ENCODE results near the gene ARHGEF25. TPM values are rescaled to one million over a fixed set of nuclear protein-coding genes. Genes with fewer than 3 reads are reported as not detected.
A peak's percentile ranks its signal among the peaks of the same experiment; 100 is the strongest.

ARHGEF25 gene
- total and polyA plus RNA-seq, 11 donors: 5.5 to 20.3 (median 10.1) TPM

- no peak overlapping the region for H3K27ac ChIP-seq
- 66 to 84% (median 81%) methylated on average over 4 of the region's 4 CpGs for WGBS, 4 donors
- no peak for TF ChIP-seq CTCF (IDR thresholded peaks at IDR 0.05)
- no peak for TF ChIP-seq POLR2A (IDR thresholded peaks at IDR 0.05)
Measured at GRCh38 chr12:57593187-57593586, 18.0 kb upstream of the ARHGEF25 start.

GRCh38 chr12:57600395-57600794 is 10.8 kb upstream of the ARHGEF25 start:
- no peaks in the 10 kb centered on the region for H3K27me3 ChIP-seq
- peaks cover 0 to 73% (median 65%) of the 10 kb centered on the region in 9 donors for H3K36me3 ChIP-seq
- no peak overlapping the region for H3K4me3 ChIP-seq
- H3K9me3 ChIP-seq: no peaks in the 10 kb centered on the region
- H3K4me1 ChIP-seq: peaks cover 0 to 21% (median 13%) of the 10 kb centered on the region in 12 donors
- intact Hi-C loops (cut with DNase I): no loop called here
- DNase-seq (no peak), ATAC-seq (no peak)
- 54 to 71% (median 65%) methylated on average over 2 of the region's 2 CpGs for WGBS, 4 donors
- TF ChIP-seq CTCF (IDR thresholded peaks at IDR 0.05): no peak
- no peak for TF ChIP-seq POLR2A (IDR thresholded peaks at IDR 0.05)
- H3K27ac ChIP-seq: no peak overlapping the region

More at GRCh38 chr12:57593187-57593586, 18.0 kb upstream of the ARHGEF25 start:
- Histone ChIP-seq H3K4me1 (peaks cover 0 to 27% (median 14%) of the 10 kb centered on the region in 12 donors), H3K27me3 (peaks cover 0 to 2% (median 0%) of the 10 kb centered on the region in 9 donors), H3K9me3 (no peaks in the 10 kb centered on the region), H3K4me3 (peak overlapping the region in 2 of 12 donors; percentile 26 to 91), H3K36me3 (peaks cover 0 to 44% (median 40%) of the 10 kb centered on the region in 9 donors)
- ATAC-seq (no peak), DNase-seq (no peak)
- intact Hi-C loops (cut with DNase I): no loop called here

- TF ChIP-seq CTCF (IDR thresholded peaks at IDR 0.05) (no peak), POLR2A (IDR thresholded peaks at IDR 0.05) (no peak)
- Histone ChIP-seq H3K4me3 (no peak overlapping the region), H3K9me3 (no peaks in the 10 kb centered on the region), H3K4me1 (peaks cover 0 to 29% (median 15%) of the 10 kb centered on the region in 12 donors), H3K27ac (peak overlapping the region in 7 of 12 donors; percentile 0 to 95 (median 91)), H3K27me3 (no peaks in the 10 kb centered on the region), H3K36me3 (peaks cover 0 to 66% (median 45%) of the 10 kb centered on the region in 9 donors)
- DNase-seq: no peak
- intact Hi-C loops (cut with DNase I): no loop called here
- ATAC-seq: no peak
Measured at GRCh38 chr12:57602544-57602943, 8.7 kb upstream of the ARHGEF25 start.

- no peaks in the 10 kb centered on the region for H3K27me3 ChIP-seq
- H3K27ac ChIP-seq: peak overlapping the region; percentile 6 to 98 (median 91)
- no peaks in the 10 kb centered on the region for H3K9me3 ChIP-seq
- peaks cover 0 to 33% (median 15%) of the 10 kb centered on the region in 12 donors for H3K4me1 ChIP-seq
- H3K4me3 ChIP-seq: peak overlapping the region in 2 of 12 donors; percentile 67 to 83
- no peak for TF ChIP-seq CTCF (IDR thresholded peaks at IDR 0.05)
- TF ChIP-seq POLR2A (IDR thresholded peaks at IDR 0.05): no peak
- H3K36me3 ChIP-seq: peaks cover 0 to 59% (median 41%) of the 10 kb centered on the region in 9 donors
- intact Hi-C loops (cut with DNase I): no loop called here
- 39 to 66% (median 58%) methylated on average over 2 of the region's 2 CpGs for WGBS, 4 donors
- ATAC-seq (no peak), DNase-seq (no peak)
Measured at GRCh38 chr12:57603324-57603723, 7.9 kb upstream of the ARHGEF25 start.
